K562 (cell line): Measurements from ENCODE around the gene SEC16A. TPM values are rescaled to one million over a fixed set of nuclear protein-coding genes. Genes with fewer than 3 reads are reported as not detected.

Source experiments
- CEBPB ChIP-seq: fragments of 450-650 bp; IDR thresholded peaks from 2 replicates; pipeline ENCODE4 v1.6.1; 2016; ENCODE audit warnings: missing genetic modification characterization, missing compliant biosample characterization
- CREB1 ChIP-seq, 2 experiments: sonication (generic) in 1 of 2; formaldehyde crosslinking in 1 of 2; IDR thresholded peaks; 2 replicates each; pipeline versions ENCODE4 v1.6.1 to v1.8.0; 2012 to 2022; ENCODE audit warnings: inconsistent platforms in 1 of 2, mild to moderate bottlenecking in 1 of 2, missing genetic modification reagents in 1 of 2, moderate library complexity in 1 of 2
- CTCFL ChIP-seq: IDR thresholded peaks from 2 replicates; pipeline ENCODE4 v1.6.1; 2011; ENCODE audit warnings: borderline replicate concordance, low read depth, mild to moderate bottlenecking, moderate library complexity, low read length; ENCODE audit not compliant: insufficient read depth, poor library complexity, severe bottlenecking
- EGR1 ChIP-seq: fragments of 450-650 bp; conservative IDR thresholded peaks from 2 replicates; pipeline ENCODE4 v1.6.1; 2017; ENCODE audit warnings: mild to moderate bottlenecking
- GATA2 ChIP-seq: sonication (generic); formaldehyde crosslinking; IDR thresholded peaks from 2 replicates; pipeline ENCODE4 v1.4.0; 2020; ENCODE audit warnings: mild to moderate bottlenecking, missing genetic modification reagents
- IFI16 ChIP-seq: fragments of 250-450 bp; sonication (Bioruptor Pico); IDR thresholded peaks from 2 replicates; pipeline ENCODE4 v2.1.2; 2022; ENCODE audit warnings: mild to moderate bottlenecking, inconsistent platforms
- KDM4B ChIP-seq, 2 experiments: fragments of 450-650 bp in 1 of 2; sonication (generic) in 1 of 2; IDR thresholded peaks; 2 replicates each; pipeline ENCODE4 v1.6.1; 2016 to 2017; ENCODE audit warnings: borderline replicate concordance in 2 of 2, antibody characterized with exemption in 1 of 2, low read depth in 1 of 2, mild to moderate bottlenecking in 1 of 2
- NEUROD1 ChIP-seq: fragments of 150-350 bp; IDR thresholded peaks from 2 replicates; pipeline ENCODE4 v1.6.1; 2014; ENCODE audit warnings: borderline replicate concordance, low read length, low read depth; ENCODE audit not compliant: partially characterized antibody
- SOX6 ChIP-seq: fragments of 450-650 bp; IDR thresholded peaks from 2 replicates; pipeline ENCODE4 v1.6.1; 2014; ENCODE audit warnings: mild to moderate bottlenecking
- TCF7 ChIP-seq: sonication (generic); IDR thresholded peaks from 2 replicates; pipeline ENCODE4 v1.6.1; 2016; ENCODE audit warnings: antibody characterized with exemption, borderline replicate concordance
- VEZF1 ChIP-seq: fragments of 200-800 bp; sonication (Bioruptor generic); IDR thresholded peaks from 2 replicates; pipeline ENCODE4 v1.6.1; 2017; ENCODE audit warnings: missing genetic modification characterization, missing compliant biosample characterization
- WHSC1 ChIP-seq: IDR thresholded peaks from one replicate; pipeline ENCODE4 v1.6.1; 2012; ENCODE audit warnings: low read length, control low read depth, inconsistent platforms
- ZBTB8A ChIP-seq: fragments of 450-650 bp; IDR thresholded peaks from 2 replicates; pipeline ENCODE4 v1.6.1; 2018; ENCODE audit warnings: mild to moderate bottlenecking, moderate library complexity; ENCODE audit not compliant: partially characterized antibody
- ZBTB9 ChIP-seq: fragments of 450-650 bp; formaldehyde crosslinking; IDR thresholded peaks from 2 replicates; pipeline ENCODE4 v1.4.0; 2020; ENCODE audit warnings: mild to moderate bottlenecking, moderate library complexity
- ZNF274 ChIP-seq: IDR thresholded peaks from 2 replicates; pipeline ENCODE4 v1.6.1; 2011; ENCODE audit warnings: low read depth, mild to moderate bottlenecking, low read length, moderate library complexity, borderline replicate concordance
- ZNF609 ChIP-seq: sonication (generic); formaldehyde crosslinking; IDR thresholded peaks from 2 replicates; pipeline ENCODE4 v1.8.1; 2023; ENCODE audit warnings: missing genetic modification reagents, mild to moderate bottlenecking, borderline replicate concordance
- polyA plus RNA-seq, 8 experiments: library from polyadenylated mRNA; depleted of rRNA in 4 of 8; stranded (reverse) in 5 of 8; unstranded in 3 of 8; fragments of >200 nt; fragmentation: Nextera tagmentation in 2 of 8; fragmentation: Illumina TruSeq in 1 of 8; extraction: Ambion mirVana in 2 of 8; extraction: Trizol in 1 of 8; gene quantifications; 2 replicates each; pipeline versions ENCODE4 v1.2.1 to v1.2.3, GENCODE V29; 2011 to 2014; ENCODE audit warnings: inconsistent platforms in 1 of 8, missing spikeins in 1 of 8
- total RNA-seq, 7 experiments: library from RNA; depleted of rRNA in 6 of 7; stranded (reverse); fragments of >200 nt in 6 of 7; fragmentation: Illumina TruSeq in 2 of 7; extraction: Trizol in 2 of 7; gene quantifications; 2 replicates each; pipeline versions ENCODE4 v1.2.1 to v1.2.3, GENCODE V29; 2011 to 2021; ENCODE audit warnings: low replicate concordance in 1 of 7

Gene SEC16A
- total and polyA plus RNA-seq, 9 of the 15 experiments (the other 6 are each of a cell fraction or from before 2014, with no cell fraction given): 8.3 to 62.8 (median 14.0) TPM

GRCh38 chr9:136511670-136512592 lies 29.1 kb upstream of the SEC16A start (continued):
- TF ChIP-seq EGR1 (no peak), NEUROD1 (no peak), GATA2 (CRISPR knock-in tag) (peak; percentile 54; the same call in 1 of the 2 replicates), SOX6 (no peak), CTCFL (no peak), WHSC1 (no peak), ZBTB8A (no peak), ZNF609 (CRISPR knock-in tag) (no peak), CREB1 (IDR thresholded peaks at IDR 0.05) (no peak), CREB1 (CRISPR knock-in tag; IDR thresholded peaks at IDR 0.05) (0 out of 2 replicates have a peak, but pooled peaks have one; percentile 23), KDM4B (IDR thresholded peaks at IDR 0.05; ENCODE audit: borderline replicate concordance in 2 of 2, low read depth in 1 of 2) (0 out of 4 replicates have a peak, but pooled peaks of 1 of the 2 experiments have one; percentile 35), TCF7 (no peak), VEZF1 (CRISPR knock-in tag) (peak; percentile 52; the same call in 1 of the 2 replicates), IFI16 (no peak), ZBTB9 (CRISPR knock-in tag) (peak; percentile 64), ZNF274 (no peak), CEBPB (tag) (no peak)
